OCI-LY3 (cell line): ENCODE results near the gene ARHGAP26.

Experiments used
- H2AFZ ChIP-seq: fragments of 200-600, 300-600 bp; shearing (Covaris generic); 2 replicates; pipeline ENCODE4 v1.6.0; 2014; ENCODE audit warnings: antibody characterized with exemption, low read depth, low read length
- H3K27ac ChIP-seq: fragments of 200-600, 300-600 bp; sonication (generic); 2 replicates; pipeline ENCODE4 v1.5.1; 2014; ENCODE audit warnings: mild to moderate bottlenecking, low read length, moderate library complexity, mixed read lengths
- H3K27me3 ChIP-seq: fragments of 200-600, 300-600 bp; sonication (generic); 2 replicates; pipeline ENCODE4 v1.6.1; 2014; ENCODE audit warnings: low read depth, low read length, mixed read lengths
- H3K36me3 ChIP-seq: fragments of 200-600, 300-600 bp; sonication (generic); replicated peaks from 2 replicates; pipeline ENCODE3; 2014; ENCODE audit warnings: low read depth, low read length, mixed read lengths
- H3K4me1 ChIP-seq: fragments of 300-600, 200-600 bp; sonication (generic); 2 replicates; pipeline ENCODE4 v1.6.1; 2014; ENCODE audit warnings: low read length, mixed read lengths
- H3K4me2 ChIP-seq: fragments of 200-600, 300-600 bp; sonication (generic); 2 replicates; pipeline ENCODE4 v1.6.1; 2014; ENCODE audit warnings: low read length, mixed read lengths
- H3K4me3 ChIP-seq: fragments of 300-600, 200-600 bp; sonication (generic); 2 replicates; pipeline ENCODE4 v1.5.1; 2014; ENCODE audit warnings: antibody characterized with exemption, mild to moderate bottlenecking, low read length, moderate library complexity
- H3K79me2 ChIP-seq: fragments of 300-600, 200-600 bp; shearing (Covaris generic); 2 replicates; pipeline ENCODE4 v1.6.1; 2014; ENCODE audit warnings: mild to moderate bottlenecking, low read length, mixed read lengths
- H3K9ac ChIP-seq: fragments of 300-600, 200-600 bp; shearing (Covaris generic); 2 replicates; pipeline ENCODE4 v1.6.0; 2014; ENCODE audit warnings: mild to moderate bottlenecking, low read length, moderate library complexity
- H3K9me3 ChIP-seq: fragments of 200-600, 300-600 bp; shearing (Covaris generic); 2 replicates; pipeline ENCODE4 v1.6.1; 2014; ENCODE audit warnings: low read length, mixed read lengths; ENCODE audit not compliant: insufficient read depth
- H4K20me1 ChIP-seq: fragments of 200-600, 300-600 bp; sonication (generic); 2 replicates; pipeline ENCODE4 v1.6.1; 2016; ENCODE audit warnings: low read length, mixed read lengths; ENCODE audit not compliant: insufficient read depth
- CTCF ChIP-seq: fragments of 200-600, 300-600 bp; sonication (generic); IDR thresholded peaks from 2 replicates; pipeline ENCODE4 v1.5.1; 2014; ENCODE audit warnings: antibody characterized with exemption, low read length, low read depth
- EZH2phosphoT487 ChIP-seq: fragments of 200-600 bp; shearing (Covaris generic); IDR thresholded peaks from 2 replicates; pipeline ENCODE4 v1.6.1; 2018; ENCODE audit warnings: antibody characterized with exemption, mixed run types, low read depth

ARHGAP26 gene

GRCh38 chr5:143207563-143208364, 437.6 kb downstream of the ARHGAP26 start:
- Histone ChIP-seq H3K9me3 (no peaks in the 10 kb centered on the region), H3K9ac (0 out of 2 replicates have a peak overlapping the region, but pooled peaks have one; percentile 13), H3K4me2 (peak overlapping the region; percentile 85), H4K20me1 (no peaks in the 10 kb centered on the region), H3K4me3 (0 out of 2 replicates have a peak overlapping the region, but pooled peaks have one; percentile 1), H3K27ac (no peak overlapping the region), H3K79me2 (no peaks in the 10 kb centered on the region), H3K27me3 (no peaks in the 10 kb centered on the region), H3K36me3 (no peaks in the 10 kb centered on the region), H2AFZ (no peak overlapping the region), H3K4me1 (peaks cover 53% of the 10 kb centered on the region)
- no peak for TF ChIP-seq EZH2phosphoT487

- H3K9me3 ChIP-seq: no peaks in the 10 kb centered on the region
- H4K20me1 ChIP-seq: no peaks in the 10 kb centered on the region
- peak overlapping the region; percentile 85 for H3K4me2 ChIP-seq
- no peaks in the 10 kb centered on the region for H3K36me3 ChIP-seq
- H3K27ac ChIP-seq: no peak overlapping the region
- H3K27me3 ChIP-seq: no peaks in the 10 kb centered on the region
- H3K4me1 ChIP-seq: peaks cover 58% of the 10 kb centered on the region
- no peak overlapping the region for H2AFZ ChIP-seq
- H3K79me2 ChIP-seq: no peaks in the 10 kb centered on the region
- no peak overlapping the region for H3K9ac ChIP-seq
- H3K4me3 ChIP-seq: 0 out of 2 replicates have a peak overlapping the region, but pooled peaks have one; percentile 1
- TF ChIP-seq EZH2phosphoT487: no peak
- no peak for TF ChIP-seq CTCF
Observed at GRCh38 chr5:143208365-143208641, 438.1 kb downstream of the ARHGAP26 start.

- Histone ChIP-seq H3K79me2 (no peaks in the 10 kb centered on the region), H3K36me3 (no peaks in the 10 kb centered on the region), H3K4me3 (no peak overlapping the region), H3K4me2 (peak overlapping the region; percentile 85), H3K27me3 (no peaks in the 10 kb centered on the region), H3K9me3 (no peaks in the 10 kb centered on the region), H3K9ac (no peak overlapping the region), H2AFZ (no peak overlapping the region), H3K27ac (no peak overlapping the region), H4K20me1 (no peaks in the 10 kb centered on the region), H3K4me1 (peaks cover 64% of the 10 kb centered on the region)
- TF ChIP-seq EZH2phosphoT487 (no peak), CTCF (no peak; the same call in 1 of the 2 replicates)
Observed at GRCh38 chr5:143208781-143209510, 438.8 kb downstream of the ARHGAP26 start.

GRCh38 chr5:143209881-143210395, 439.8 kb downstream of the ARHGAP26 start:
- Histone ChIP-seq H3K36me3 (no peaks in the 10 kb centered on the region), H3K27me3 (no peaks in the 10 kb centered on the region), H3K79me2 (no peaks in the 10 kb centered on the region), H3K4me1 (peaks cover 74% of the 10 kb centered on the region), H3K9ac (no peak overlapping the region), H3K4me3 (no peak overlapping the region), H3K27ac (no peak overlapping the region), H3K4me2 (no peak overlapping the region), H3K9me3 (no peaks in the 10 kb centered on the region), H4K20me1 (no peaks in the 10 kb centered on the region), H2AFZ (no peak overlapping the region)
- no peak for TF ChIP-seq CTCF
- no peak for TF ChIP-seq EZH2phosphoT487
